Stimulated activated CD4-positive, alpha-beta T cell treated with anti-CD3 and anti-CD28 coated beads, TNF-alpha, amount 100 ng/mL, for 1 hour (primary cell): Measurements from ENCODE around the gene CD2BP2.
A peak's percentile ranks its signal among the peaks of the same experiment; 100 is the strongest.

Experiments used
- DNase-seq, 3 donors: peaks; one replicate each; pipeline ENCODE4 v3.0.0-alpha.2; 2020; ENCODE audit warnings: low read depth in 3 of 3, low spot score in 1 of 3

Gene CD2BP2

GRCh38 chr16:30378236-30379157, 23.4 kb upstream of the CD2BP2 start:
- DNase-seq, result peak; percentile 99 to 100 (median 100)

- peak; percentile 72 to 83 (median 79) for DNase-seq
Measured at GRCh38 chr16:30377812-30378235, 22.7 kb upstream of the CD2BP2 start.

- no peak for DNase-seq
Measured at GRCh38 chr16:30377050-30377811, 22.1 kb upstream of the CD2BP2 start.

GRCh38 chr16:30376461-30376902, 21.4 kb upstream of the CD2BP2 start:
- DNase-seq, result no peak

DNA sequence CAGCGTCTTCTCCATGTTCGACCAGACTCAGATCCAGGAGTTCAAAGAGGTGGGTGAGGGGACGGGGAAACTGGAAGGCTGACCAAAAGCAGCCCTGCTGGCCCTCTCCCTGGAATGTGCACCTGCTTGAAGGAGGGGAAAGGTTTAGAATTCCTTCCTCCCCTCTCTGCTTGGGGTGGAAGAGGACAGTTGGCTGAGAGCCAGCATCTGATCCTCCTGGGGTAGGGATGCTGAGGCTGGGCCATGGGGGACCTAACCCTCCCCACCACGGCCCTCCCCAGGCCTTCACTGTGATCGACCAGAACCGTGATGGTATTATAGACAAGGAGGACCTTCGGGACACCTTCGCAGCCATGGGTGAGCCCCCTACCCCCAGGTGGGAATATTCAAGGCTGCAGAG, 20.8 kb upstream of the CD2BP2 start:
- DNase-seq, result no peak

DNA sequence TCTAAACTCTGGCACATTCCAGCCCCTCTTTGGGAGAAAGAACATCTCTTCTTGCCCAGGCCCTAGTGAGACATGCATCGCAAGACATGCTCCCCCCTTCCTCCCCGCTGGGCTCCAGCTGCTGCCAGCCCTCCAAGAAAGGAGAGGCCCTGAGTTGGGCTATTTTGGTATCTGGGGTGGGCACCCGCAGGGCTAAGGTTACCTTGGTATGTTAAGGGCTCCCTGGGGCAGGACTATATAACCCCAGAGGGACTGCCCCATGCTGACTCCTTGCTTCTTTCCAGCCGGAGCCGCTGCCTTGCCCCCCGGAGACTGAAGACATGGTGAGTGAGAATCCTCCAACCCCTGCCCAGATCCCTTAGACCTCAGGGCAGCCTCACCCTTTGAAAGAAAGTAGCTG, 19.4 kb upstream of the CD2BP2 start, which contains the start of gene MYL11:
MYL11 (plus strand) TSS at position 265 of the 400 bp plus-strand sequence; CDS start at position 321, 56 bp downstream.
- DNase-seq, result no peak

GRCh38 chr16:30372725-30373124, 17.6 kb upstream of the CD2BP2 start:
- no peak for DNase-seq

- DNase-seq, result no peak
Measured at GRCh38 chr16:30372038-30372712, 17.1 kb upstream of the CD2BP2 start.

- DNase-seq, result no peak
Measured at GRCh38 chr16:30371248-30371816, 16.2 kb upstream of the CD2BP2 start.

GRCh38 chr16:30370456-30371247, 15.5 kb upstream of the CD2BP2 start, which contains the start of gene TBC1D10B:
TSS of gene TBC1D10B (minus strand) at chr16:30370494. CDS start at chr16:30370183, 311 bp downstream.
- peak; percentile 91 to 99 (median 98) for DNase-seq

DNA sequence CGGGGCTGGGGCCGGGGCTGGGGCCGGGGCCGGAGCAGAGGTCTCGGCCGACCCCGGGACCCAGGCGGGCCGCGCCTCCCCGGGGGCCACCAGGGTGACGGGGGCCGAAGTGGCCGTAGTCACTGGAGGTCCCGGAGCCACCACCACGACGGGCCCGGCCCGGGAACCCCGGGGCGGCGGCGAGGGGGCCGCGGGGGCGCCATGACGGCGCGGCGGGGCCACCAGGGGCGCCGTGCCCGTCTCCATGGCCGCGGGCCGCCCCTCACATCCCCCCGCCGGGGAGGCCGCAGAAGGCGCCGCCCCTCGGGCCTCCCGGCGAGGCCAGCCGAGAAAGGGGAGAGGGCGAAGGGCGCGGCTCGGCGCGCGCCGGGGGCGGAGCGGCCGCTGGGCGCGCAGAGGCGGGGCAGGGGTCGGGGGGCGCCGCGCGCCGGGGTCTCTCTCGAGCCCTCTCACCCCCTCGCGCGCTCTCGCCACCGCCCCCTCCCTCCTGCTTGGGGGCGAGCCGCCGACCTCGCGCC, 14.9 kb upstream of the CD2BP2 start:
- no peak for DNase-seq

DNA sequence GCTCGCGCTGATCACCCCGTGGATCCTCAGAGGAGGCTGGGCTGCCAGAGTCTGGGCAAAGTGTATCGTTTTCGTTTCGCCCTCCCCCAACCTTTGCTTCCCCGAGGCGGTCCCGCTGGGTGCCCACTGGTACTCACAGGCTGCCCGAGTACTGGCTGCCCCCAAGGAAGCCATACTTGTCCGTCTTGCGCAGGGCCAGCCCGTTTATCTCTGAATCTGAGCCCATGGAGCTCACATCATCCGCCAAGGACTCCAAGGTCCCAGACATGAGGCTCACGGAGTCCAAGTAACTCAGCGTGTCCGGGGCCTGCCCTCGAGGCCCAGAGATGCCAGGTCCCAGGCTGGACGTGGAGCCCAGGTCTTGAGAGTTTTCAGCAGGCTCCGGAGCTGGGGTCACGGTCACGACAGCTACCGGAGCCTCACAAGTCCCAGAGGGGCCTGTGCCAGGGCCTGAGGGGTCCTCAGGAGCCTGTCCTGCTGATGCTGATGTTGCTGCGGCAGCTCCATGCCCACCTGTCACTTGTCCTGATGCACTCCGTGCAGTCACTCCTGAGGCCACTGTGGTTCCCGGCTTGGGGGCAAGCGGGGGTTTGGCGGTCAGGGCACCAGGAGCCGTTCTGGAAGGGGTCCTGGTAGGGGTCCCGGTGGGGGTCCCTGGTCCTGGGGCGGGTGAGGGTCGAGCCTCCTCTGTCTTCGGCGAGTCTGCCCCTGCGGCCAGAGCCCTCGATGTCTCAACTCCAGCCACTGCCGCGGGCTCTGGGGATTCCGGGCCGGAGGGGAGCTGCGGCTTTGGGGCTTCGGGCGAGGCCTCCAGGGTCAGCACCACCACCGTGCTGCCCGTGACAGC, 14.2 kb upstream of the CD2BP2 start:
- no peak for DNase-seq

DNA sequence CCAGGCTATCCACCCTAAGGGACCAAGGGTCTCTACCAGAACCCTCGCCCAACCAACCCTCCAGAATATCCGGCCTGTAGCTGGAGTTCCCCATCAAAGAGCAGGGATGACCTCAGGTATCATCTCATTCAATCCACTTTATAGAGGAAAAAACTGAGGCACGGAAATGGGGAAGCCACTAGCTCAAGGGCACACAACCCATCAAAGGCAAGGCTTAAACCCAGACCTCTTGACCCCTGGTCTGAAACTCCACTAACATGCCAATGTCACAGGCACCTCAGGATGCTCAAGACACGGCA, 13.6 kb upstream of the CD2BP2 start:
- no peak for DNase-seq

DNA sequence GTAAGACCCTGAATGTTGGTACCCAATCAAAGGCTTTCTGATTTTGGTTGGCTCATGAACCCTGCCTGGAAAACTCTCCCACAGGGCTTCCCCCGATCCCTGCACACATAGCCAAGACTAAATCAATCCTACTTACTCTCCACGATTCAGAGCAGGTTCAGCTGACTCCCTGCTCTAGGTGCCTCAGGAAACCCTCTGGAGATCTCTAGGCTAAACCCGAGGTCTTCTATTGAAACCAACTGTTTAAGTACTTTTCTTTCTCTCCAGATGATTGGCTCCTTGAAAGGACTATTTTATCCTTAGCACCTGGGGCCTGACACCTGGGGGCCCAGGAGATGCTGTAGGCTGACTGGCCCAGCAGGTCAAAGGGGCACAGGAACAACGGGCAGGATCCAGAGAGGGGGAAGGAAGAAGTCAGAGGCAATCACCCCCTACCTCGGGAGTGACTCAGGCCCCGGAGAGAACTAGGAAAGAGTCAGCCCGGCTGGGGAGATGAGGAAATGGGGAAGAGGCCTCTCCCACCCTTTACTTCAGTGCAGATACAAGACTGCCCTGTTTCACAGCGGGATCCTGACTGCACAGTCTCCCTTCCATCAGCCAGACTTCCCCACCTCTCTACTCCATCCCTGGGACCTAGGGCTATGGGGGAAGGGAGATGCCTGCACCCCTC, 13.1 kb upstream of the CD2BP2 start:
- DNase-seq, result no peak

- no peak for DNase-seq
Measured at GRCh38 chr16:30367349-30368009, 12.4 kb upstream of the CD2BP2 start.

DNA sequence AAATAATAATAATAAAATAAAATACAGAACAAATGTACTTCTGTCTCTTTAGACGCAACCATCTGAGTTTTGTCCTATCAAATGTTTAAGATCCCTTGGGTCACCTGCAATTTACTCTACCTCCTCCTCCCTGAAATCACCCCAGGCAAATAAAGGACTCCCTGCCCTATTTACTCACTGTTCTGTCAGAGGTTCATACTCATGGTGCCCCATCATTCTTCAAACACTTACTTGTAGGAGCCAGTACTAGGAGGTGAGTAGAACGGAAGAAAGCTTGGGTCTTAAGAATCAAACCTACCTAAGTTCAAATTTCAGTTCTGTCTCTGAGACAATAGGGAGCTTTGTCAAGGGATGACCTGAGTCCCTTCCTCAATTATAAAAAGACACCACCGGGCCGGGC, 11.4 kb upstream of the CD2BP2 start:
- no peak for DNase-seq

DNA sequence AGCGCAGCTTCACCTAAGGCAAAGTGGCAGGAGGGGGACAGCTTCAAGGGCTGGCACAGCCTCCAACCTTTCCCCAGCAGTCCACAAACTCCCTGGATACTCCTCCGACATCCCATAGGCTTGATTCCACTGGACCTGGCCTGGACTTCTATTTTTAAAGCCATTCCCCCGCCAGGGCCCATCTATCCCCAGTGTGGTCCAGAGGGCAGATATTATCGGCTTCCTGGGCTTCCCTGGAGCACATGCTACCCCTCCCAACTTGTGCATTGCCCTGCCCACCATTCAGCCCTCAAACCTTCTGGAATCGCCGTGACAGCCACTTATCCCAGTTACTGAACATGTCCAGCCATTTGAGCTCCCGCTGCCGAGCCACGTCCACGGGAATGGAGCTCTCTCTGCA, 10.1 kb upstream of the CD2BP2 start:
- DNase-seq, result no peak

DNA sequence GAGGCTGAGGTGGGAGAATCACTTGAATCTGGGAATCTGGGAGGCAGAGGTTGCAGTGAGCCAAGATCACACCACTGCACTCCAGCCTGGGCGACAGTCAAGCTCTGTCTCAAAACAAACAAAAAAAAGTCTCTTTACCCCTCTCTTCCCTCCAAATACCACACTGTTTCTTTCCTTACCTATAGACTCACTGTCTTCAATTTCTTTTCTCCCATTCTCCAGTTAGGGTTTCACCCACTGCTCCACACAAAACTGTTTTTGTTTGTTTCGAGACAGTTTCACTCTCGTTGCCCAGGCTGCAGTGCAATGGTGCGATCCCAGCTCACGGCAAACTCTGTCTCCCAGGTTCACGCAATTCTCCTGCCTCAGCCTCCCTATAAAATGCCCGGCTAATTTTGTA, 6.1 kb upstream of the CD2BP2 start:
- DNase-seq, result no peak
